GM21529 (cell line): ENCODE measurements around the gene CRISPLD2.
A peak's percentile ranks its signal among the peaks of the same experiment; 100 is the strongest.

ENCODE experiments used
- ATAC-seq: cut with Tn5 transposase; IDR thresholded peaks from one replicate; pipeline ENCODE4 v1.9.1; 2021; ENCODE audit not compliant: unreplicated experiment

Gene CRISPLD2

GRCh38 chr16:84948851-84949610 is 129.2 kb downstream of the CRISPLD2 start:
- ATAC-seq, result no peak

- no peak for ATAC-seq
Observed at GRCh38 chr16:84949772-84950436, 130.1 kb downstream of the CRISPLD2 start.

- no peak for ATAC-seq
Observed at GRCh38 chr16:84950906-84951305, 131.1 kb downstream of the CRISPLD2 start.

- peak; percentile 53 for ATAC-seq
Observed at GRCh38 chr16:84952335-84953189, 132.8 kb downstream of the CRISPLD2 start.

GRCh38 chr16:84953190-84953746 is 133.5 kb downstream of the CRISPLD2 start:
- ATAC-seq, result no peak

GRCh38 chr16:84955427-84955826 is 135.6 kb downstream of the CRISPLD2 start:
- no peak for ATAC-seq

- no peak for ATAC-seq
Observed at GRCh38 chr16:84957192-84957591, 137.4 kb downstream of the CRISPLD2 start.

- ATAC-seq, result no peak
Observed at GRCh38 chr16:84957792-84958191, 138.0 kb downstream of the CRISPLD2 start.
